ENCODE measurements around the gene TNFRSF21. TPM values are rescaled to one million over a fixed set of nuclear protein-coding genes. Genes with fewer than 3 reads are reported as not detected.

TNFRSF21 gene
- total RNA-seq, 1 experiment from 2014 or later = 47.3 TPM

DNA sequence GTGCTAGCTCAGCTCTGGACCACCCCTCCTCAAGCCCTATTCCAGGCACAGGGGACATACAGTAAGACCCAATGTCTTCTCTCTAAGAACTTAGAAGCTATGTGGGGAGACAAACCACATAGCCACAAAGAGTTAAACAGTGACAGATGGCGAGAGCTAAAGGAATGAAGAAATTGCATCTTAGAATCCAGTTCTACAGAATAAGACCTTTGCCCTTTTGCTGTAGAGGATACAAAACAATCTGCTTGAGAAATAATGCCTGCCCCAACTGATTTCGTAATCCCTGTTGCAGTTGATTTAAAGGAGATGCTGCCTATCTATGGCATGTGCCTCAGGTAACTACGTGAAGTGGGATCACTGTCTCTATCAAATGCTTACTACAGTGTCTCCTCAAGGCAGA, 31.2 kb downstream of the TNFRSF21 start:
- peaks cover 54% of the 10 kb centered on the region for H3K36me3 Mint-ChIP-seq
- CTCF ChIA-PET = no interaction called here
- DNase-seq (ENCODE audit: low spot score) = no peak

More for the DNA sequence above, 31.2 kb downstream of the TNFRSF21 start:
- Mint-ChIP-seq H3K4me1 (peaks cover 9% of the 10 kb centered on the region), H3K27ac (peak overlapping the region; percentile 92; the same call in 1 of the 2 replicates), H3K27me3 (ENCODE audit: low read depth) (no peaks in the 10 kb centered on the region), H3K4me3 (no peak overlapping the region), H3K9me3 (peaks cover 7% of the 10 kb centered on the region)
- POLR2A ChIA-PET = no interaction called here
- ATAC-seq = no peak
- TF ChIP-seq TEAD1 (CRISPR knock-in tag; IDR thresholded peaks at IDR 0.05) (no peak), ATF1 (CRISPR knock-in tag; IDR thresholded peaks at IDR 0.05) (no peak), TEAD4 (CRISPR knock-in tag; IDR thresholded peaks at IDR 0.05) (no peak), SOX15 (CRISPR knock-in tag; IDR thresholded peaks at IDR 0.05) (no peak), NFATC4 (CRISPR knock-in tag; IDR thresholded peaks at IDR 0.05) (no peak), FOXJ3 (CRISPR knock-in tag; IDR thresholded peaks at IDR 0.05; ENCODE audit: borderline replicate concordance) (no peak), KAT7 (CRISPR knock-in tag; IDR thresholded peaks at IDR 0.05; ENCODE audit: borderline replicate concordance) (no peak), MLX (CRISPR knock-in tag; IDR thresholded peaks at IDR 0.05) (no peak), GABPB1 (CRISPR knock-in tag; IDR thresholded peaks at IDR 0.05) (no peak)
- TF ChIP-seq, protein P1, sequence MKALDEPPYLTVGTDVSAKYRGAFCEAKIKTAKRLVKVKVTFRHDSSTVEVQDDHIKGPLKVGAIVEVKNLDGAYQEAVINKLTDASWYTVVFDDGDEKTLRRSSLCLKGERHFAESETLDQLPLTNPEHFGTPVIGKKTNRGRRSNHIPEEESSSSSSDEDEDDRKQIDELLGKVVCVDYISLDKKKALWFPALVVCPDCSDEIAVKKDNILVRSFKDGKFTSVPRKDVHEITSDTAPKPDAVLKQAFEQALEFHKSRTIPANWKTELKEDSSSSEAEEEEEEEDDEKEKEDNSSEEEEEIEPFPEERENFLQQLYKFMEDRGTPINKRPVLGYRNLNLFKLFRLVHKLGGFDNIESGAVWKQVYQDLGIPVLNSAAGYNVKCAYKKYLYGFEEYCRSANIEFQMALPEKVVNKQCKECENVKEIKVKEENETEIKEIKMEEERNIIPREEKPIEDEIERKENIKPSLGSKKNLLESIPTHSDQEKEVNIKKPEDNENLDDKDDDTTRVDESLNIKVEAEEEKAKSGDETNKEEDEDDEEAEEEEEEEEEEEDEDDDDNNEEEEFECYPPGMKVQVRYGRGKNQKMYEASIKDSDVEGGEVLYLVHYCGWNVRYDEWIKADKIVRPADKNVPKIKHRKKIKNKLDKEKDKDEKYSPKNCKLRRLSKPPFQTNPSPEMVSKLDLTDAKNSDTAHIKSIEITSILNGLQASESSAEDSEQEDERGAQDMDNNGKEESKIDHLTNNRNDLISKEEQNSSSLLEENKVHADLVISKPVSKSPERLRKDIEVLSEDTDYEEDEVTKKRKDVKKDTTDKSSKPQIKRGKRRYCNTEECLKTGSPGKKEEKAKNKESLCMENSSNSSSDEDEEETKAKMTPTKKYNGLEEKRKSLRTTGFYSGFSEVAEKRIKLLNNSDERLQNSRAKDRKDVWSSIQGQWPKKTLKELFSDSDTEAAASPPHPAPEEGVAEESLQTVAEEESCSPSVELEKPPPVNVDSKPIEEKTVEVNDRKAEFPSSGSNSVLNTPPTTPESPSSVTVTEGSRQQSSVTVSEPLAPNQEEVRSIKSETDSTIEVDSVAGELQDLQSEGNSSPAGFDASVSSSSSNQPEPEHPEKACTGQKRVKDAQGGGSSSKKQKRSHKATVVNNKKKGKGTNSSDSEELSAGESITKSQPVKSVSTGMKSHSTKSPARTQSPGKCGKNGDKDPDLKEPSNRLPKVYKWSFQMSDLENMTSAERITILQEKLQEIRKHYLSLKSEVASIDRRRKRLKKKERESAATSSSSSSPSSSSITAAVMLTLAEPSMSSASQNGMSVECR (CRISPR knock-in tag; IDR thresholded peaks at IDR 0.05; ENCODE audit: borderline replicate concordance) = no peak
- TF ChIP-seq, protein P2, sequence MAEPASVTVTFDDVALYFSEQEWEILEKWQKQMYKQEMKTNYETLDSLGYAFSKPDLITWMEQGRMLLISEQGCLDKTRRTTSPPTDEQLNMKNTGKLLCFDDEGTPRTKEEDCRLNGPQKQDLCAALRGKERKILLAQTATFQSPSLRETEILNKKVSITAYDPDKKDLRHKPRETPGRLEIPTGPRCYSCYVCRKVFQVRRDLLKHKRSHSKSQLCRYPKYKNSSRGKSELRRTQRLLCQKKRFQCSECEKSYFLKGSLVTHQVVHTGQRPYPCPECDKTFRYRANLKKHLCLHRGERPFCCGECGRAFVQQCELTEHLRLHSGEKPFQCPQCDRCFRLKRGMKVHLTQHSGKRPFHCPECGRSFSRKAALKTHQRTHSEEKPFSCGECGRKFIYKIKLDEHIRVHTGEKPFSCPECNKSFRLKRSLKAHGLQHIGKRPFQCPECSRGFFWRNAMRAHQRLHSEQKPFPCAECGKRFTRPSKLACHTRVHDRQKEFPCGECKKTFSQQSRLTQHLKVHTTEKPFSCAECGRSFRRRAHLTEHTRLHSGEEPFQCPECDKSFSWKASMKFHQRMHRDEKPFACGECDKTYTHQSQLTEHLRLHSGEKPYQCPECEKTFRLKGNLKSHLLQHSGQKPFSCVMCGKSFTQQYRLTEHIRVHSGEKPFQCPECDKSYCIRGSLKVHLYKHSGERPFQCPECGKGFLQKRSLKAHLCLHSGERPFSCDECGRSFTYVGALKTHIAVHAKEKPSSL (CRISPR knock-in tag; conservative IDR thresholded peaks at IDR 0.05) = no peak
- TF ChIP-seq, protein P3, sequence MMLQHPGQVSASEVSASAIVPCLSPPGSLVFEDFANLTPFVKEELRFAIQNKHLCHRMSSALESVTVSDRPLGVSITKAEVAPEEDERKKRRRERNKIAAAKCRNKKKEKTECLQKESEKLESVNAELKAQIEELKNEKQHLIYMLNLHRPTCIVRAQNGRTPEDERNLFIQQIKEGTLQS (CRISPR knock-in tag; conservative IDR thresholded peaks at IDR 0.05) = no peak
- TF ChIP-seq, protein P4, sequence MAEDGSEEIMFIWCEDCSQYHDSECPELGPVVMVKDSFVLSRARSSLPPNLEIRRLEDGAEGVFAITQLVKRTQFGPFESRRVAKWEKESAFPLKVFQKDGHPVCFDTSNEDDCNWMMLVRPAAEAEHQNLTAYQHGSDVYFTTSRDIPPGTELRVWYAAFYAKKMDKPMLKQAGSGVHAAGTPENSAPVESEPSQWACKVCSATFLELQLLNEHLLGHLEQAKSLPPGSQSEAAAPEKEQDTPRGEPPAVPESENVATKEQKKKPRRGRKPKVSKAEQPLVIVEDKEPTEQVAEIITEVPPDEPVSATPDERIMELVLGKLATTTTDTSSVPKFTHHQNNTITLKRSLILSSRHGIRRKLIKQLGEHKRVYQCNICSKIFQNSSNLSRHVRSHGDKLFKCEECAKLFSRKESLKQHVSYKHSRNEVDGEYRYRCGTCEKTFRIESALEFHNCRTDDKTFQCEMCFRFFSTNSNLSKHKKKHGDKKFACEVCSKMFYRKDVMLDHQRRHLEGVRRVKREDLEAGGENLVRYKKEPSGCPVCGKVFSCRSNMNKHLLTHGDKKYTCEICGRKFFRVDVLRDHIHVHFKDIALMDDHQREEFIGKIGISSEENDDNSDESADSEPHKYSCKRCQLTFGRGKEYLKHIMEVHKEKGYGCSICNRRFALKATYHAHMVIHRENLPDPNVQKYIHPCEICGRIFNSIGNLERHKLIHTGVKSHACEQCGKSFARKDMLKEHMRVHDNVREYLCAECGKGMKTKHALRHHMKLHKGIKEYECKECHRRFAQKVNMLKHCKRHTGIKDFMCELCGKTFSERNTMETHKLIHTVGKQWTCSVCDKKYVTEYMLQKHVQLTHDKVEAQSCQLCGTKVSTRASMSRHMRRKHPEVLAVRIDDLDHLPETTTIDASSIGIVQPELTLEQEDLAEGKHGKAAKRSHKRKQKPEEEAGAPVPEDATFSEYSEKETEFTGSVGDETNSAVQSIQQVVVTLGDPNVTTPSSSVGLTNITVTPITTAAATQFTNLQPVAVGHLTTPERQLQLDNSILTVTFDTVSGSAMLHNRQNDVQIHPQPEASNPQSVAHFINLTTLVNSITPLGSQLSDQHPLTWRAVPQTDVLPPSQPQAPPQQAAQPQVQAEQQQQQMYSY (CRISPR knock-in tag; IDR thresholded peaks at IDR 0.05) = no peak

Measured in WTC11 (cell line).